ENCODE results near the gene EVC2. TPM values are rescaled to one million over a fixed set of nuclear protein-coding genes. Genes with fewer than 3 reads are reported as not detected.

EVC2 gene
- total RNA-seq, 1 donor = 0.73 TPM

- no peaks in the 10 kb centered on the region for H3K27me3 ChIP-seq (ENCODE audit: insufficient read depth, low read length)
- H3K4me3 ChIP-seq (ENCODE audit: low read length) = no peak overlapping the region
- no peaks in the 10 kb centered on the region for H3K9me3 ChIP-seq (ENCODE audit: low read depth, low read length)
- no peaks in the 10 kb centered on the region for H3K4me1 ChIP-seq (ENCODE audit: insufficient read depth, low read length)
Observed at GRCh38 chr4:5686338-5686737, 22.0 kb downstream of the EVC2 start.

DNA sequence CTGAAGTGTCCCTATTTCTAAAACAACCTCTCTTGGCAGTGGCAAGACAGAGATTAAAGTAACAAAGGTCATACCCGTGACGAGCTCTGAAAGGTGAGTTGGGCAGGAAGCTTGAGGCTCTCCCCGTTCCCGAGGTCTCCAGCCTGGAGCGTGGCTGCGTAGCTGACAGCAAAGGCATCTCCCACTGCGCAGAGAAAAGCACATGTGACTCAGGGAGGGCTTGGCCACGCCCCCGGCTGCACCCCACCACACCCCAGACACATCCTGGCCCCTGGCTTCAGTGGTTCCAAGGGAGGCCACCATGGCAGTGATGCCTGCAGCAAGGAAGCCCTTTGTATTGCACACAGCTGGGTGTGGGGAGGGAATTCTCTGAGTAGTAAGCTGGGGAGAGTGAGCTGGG lies 23.1 kb downstream of the EVC2 start:
- H3K4me1 ChIP-seq (ENCODE audit: insufficient read depth, low read length) = no peaks in the 10 kb centered on the region
- H3K27me3 ChIP-seq (ENCODE audit: insufficient read depth, low read length) = no peaks in the 10 kb centered on the region
- no peaks in the 10 kb centered on the region for H3K9me3 ChIP-seq (ENCODE audit: low read depth, low read length)
- H3K4me3 ChIP-seq (ENCODE audit: low read length) = no peak overlapping the region

DNA sequence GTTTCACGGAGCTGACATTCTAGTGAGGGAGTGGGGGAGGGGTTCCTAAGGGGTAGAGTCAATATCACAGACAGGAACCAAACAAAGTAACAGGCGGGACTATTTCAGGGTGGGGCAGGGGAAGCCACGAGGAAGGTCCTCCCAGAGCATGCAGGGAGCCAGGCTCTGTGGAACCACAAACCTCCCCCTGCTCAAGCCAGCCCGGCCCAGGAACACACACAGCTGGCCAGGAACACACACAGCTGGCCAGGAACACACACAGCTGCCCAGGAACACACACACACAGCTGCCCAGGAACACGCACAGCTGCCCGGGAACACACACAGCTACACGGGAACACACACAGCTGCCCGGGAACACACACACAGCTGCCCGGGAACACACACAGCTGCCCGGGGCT lies 24.8 kb downstream of the EVC2 start:
- Histone ChIP-seq H3K4me1 (ENCODE audit: insufficient read depth, low read length) (no peaks in the 10 kb centered on the region), H3K4me3 (ENCODE audit: low read length) (no peak overlapping the region), H3K9me3 (ENCODE audit: low read depth, low read length) (no peaks in the 10 kb centered on the region), H3K27me3 (ENCODE audit: insufficient read depth, low read length) (no peaks in the 10 kb centered on the region)

- H3K9me3 ChIP-seq (ENCODE audit: low read depth, low read length) = no peaks in the 10 kb centered on the region
- H3K4me3 ChIP-seq (ENCODE audit: low read length) = no peak overlapping the region
- no peaks in the 10 kb centered on the region for H3K27me3 ChIP-seq (ENCODE audit: insufficient read depth, low read length)
Observed at GRCh38 chr4:5678977-5679376, 29.4 kb downstream of the EVC2 start.

GRCh38 chr4:5676763-5677162 lies 31.6 kb downstream of the EVC2 start:
- Histone ChIP-seq H3K9me3 (ENCODE audit: low read depth, low read length) (no peaks in the 10 kb centered on the region), H3K27me3 (ENCODE audit: insufficient read depth, low read length) (no peaks in the 10 kb centered on the region), H3K4me1 (ENCODE audit: insufficient read depth, low read length) (no peaks in the 10 kb centered on the region), H3K4me3 (ENCODE audit: low read length) (no peak overlapping the region)

More at GRCh38 chr4:5678977-5679376, 29.4 kb downstream of the EVC2 start:
- no peaks in the 10 kb centered on the region for H3K4me1 ChIP-seq (ENCODE audit: insufficient read depth, low read length)

- Histone ChIP-seq H3K9me3 (ENCODE audit: low read depth, low read length) (peaks cover 6% of the 10 kb centered on the region), H3K27me3 (ENCODE audit: insufficient read depth, low read length) (no peaks in the 10 kb centered on the region), H3K4me1 (ENCODE audit: insufficient read depth, low read length) (no peaks in the 10 kb centered on the region), H3K4me3 (ENCODE audit: low read length) (no peak overlapping the region)
Observed at GRCh38 chr4:5666741-5667140, 41.6 kb downstream of the EVC2 start.

- no peak overlapping the region for H3K4me3 ChIP-seq (ENCODE audit: low read length)
- no peaks in the 10 kb centered on the region for H3K27me3 ChIP-seq (ENCODE audit: insufficient read depth, low read length)
- no peaks in the 10 kb centered on the region for H3K4me1 ChIP-seq (ENCODE audit: insufficient read depth, low read length)
- H3K9me3 ChIP-seq (ENCODE audit: low read depth, low read length) = peaks cover 13% of the 10 kb centered on the region
Observed at GRCh38 chr4:5664778-5665177, 43.6 kb downstream of the EVC2 start.

- Histone ChIP-seq H3K27me3 (ENCODE audit: insufficient read depth, low read length) (no peaks in the 10 kb centered on the region), H3K9me3 (ENCODE audit: low read depth, low read length) (peaks cover 13% of the 10 kb centered on the region), H3K4me1 (ENCODE audit: insufficient read depth, low read length) (no peaks in the 10 kb centered on the region), H3K4me3 (ENCODE audit: low read length) (no peak overlapping the region)
Observed at GRCh38 chr4:5662555-5662954, 45.8 kb downstream of the EVC2 start.

GRCh38 chr4:5661237-5661636 lies 47.1 kb downstream of the EVC2 start:
- Histone ChIP-seq H3K27me3 (ENCODE audit: insufficient read depth, low read length) (no peaks in the 10 kb centered on the region), H3K9me3 (ENCODE audit: low read depth, low read length) (peaks cover 8% of the 10 kb centered on the region), H3K4me3 (ENCODE audit: low read length) (no peak overlapping the region), H3K4me1 (ENCODE audit: insufficient read depth, low read length) (no peaks in the 10 kb centered on the region)

DNA sequence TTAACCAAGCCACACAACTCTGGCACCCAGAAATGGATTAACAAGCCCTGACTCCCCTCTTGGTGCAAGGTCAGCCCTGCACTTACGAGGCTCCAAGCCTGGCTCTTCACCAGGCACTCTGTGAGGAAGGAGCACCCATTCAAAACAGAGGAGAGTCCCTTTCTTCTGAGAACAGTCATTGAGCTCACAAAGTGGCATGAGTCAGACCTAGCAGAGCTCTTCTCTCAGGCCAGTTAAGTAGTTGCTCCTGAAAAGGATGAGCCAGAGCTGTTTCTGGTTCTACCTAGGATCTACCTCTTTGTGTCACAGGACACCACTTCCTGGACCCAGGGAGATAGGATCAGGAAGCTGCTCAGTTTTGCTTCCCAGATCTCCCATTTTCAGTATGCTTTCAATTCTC lies 48.2 kb downstream of the EVC2 start:
- Histone ChIP-seq H3K4me1 (ENCODE audit: insufficient read depth, low read length) (no peaks in the 10 kb centered on the region), H3K4me3 (ENCODE audit: low read length) (no peak overlapping the region), H3K27me3 (ENCODE audit: insufficient read depth, low read length) (no peaks in the 10 kb centered on the region), H3K9me3 (ENCODE audit: low read depth, low read length) (peaks cover 7% of the 10 kb centered on the region)

- H3K4me1 ChIP-seq (ENCODE audit: insufficient read depth, low read length) = no peaks in the 10 kb centered on the region
- peaks cover 7% of the 10 kb centered on the region for H3K9me3 ChIP-seq (ENCODE audit: low read depth, low read length)
- H3K27me3 ChIP-seq (ENCODE audit: insufficient read depth, low read length) = no peaks in the 10 kb centered on the region
- no peak overlapping the region for H3K4me3 ChIP-seq (ENCODE audit: low read length)
Observed at GRCh38 chr4:5658974-5659373, 49.4 kb downstream of the EVC2 start.

- Histone ChIP-seq H3K4me3 (ENCODE audit: low read length) (no peak overlapping the region), H3K9me3 (ENCODE audit: low read depth, low read length) (peaks cover 6% of the 10 kb centered on the region), H3K27me3 (ENCODE audit: insufficient read depth, low read length) (no peaks in the 10 kb centered on the region), H3K4me1 (ENCODE audit: insufficient read depth, low read length) (no peaks in the 10 kb centered on the region)
Observed at GRCh38 chr4:5656415-5656814, 51.9 kb downstream of the EVC2 start.

GRCh38 chr4:5654791-5655190 lies 53.6 kb downstream of the EVC2 start:
- H3K4me1 ChIP-seq (ENCODE audit: insufficient read depth, low read length) = no peaks in the 10 kb centered on the region
- H3K4me3 ChIP-seq (ENCODE audit: low read length) = no peak overlapping the region
- H3K9me3 ChIP-seq (ENCODE audit: low read depth, low read length) = no peaks in the 10 kb centered on the region
- no peaks in the 10 kb centered on the region for H3K27me3 ChIP-seq (ENCODE audit: insufficient read depth, low read length)

DNA sequence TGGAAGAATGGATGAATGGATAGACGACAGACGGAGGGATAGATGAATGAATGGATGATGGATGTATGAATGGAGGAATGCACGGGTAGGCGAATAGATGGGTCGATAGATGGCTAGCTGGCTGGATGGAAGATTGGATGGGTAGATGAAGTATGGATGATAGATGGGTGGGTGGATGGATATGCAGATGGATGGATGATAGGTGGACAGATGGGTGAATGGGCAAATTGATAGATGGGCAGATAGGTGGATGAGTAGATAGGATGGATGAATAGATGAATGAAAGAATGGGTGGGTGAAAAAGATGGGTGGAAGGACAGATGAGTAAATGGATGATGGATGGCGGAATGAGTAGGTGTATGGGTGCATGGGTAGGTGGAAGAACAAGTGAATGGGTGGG lies 57.3 kb downstream of the EVC2 start:
- H3K4me1 ChIP-seq (ENCODE audit: insufficient read depth, low read length) = no peaks in the 10 kb centered on the region
- no peaks in the 10 kb centered on the region for H3K9me3 ChIP-seq (ENCODE audit: low read depth, low read length)
- H3K4me3 ChIP-seq (ENCODE audit: low read length) = no peak overlapping the region
- H3K27me3 ChIP-seq (ENCODE audit: insufficient read depth, low read length) = no peaks in the 10 kb centered on the region

DNA sequence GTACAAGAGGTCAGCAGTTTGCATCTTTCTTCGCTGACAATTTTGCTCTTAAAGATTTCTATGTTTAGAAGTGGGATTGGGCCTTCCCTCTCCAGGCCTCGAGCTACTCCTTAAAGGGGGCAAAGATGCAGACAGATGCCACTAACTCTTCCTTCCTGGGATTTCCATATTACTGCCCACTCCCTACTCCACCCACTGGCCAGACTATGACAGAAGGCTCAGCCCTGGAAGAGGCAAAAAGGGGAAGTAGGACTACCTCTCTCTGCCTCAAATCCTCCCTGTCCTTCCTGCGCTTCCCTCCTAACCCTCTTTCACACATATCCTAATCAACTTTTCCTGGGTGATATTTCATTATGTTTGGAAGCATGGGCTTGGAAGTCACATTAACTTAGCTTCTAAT lies 58.3 kb downstream of the EVC2 start:
- Histone ChIP-seq H3K4me3 (ENCODE audit: low read length) (no peak overlapping the region), H3K27me3 (ENCODE audit: insufficient read depth, low read length) (no peaks in the 10 kb centered on the region)

DNA sequence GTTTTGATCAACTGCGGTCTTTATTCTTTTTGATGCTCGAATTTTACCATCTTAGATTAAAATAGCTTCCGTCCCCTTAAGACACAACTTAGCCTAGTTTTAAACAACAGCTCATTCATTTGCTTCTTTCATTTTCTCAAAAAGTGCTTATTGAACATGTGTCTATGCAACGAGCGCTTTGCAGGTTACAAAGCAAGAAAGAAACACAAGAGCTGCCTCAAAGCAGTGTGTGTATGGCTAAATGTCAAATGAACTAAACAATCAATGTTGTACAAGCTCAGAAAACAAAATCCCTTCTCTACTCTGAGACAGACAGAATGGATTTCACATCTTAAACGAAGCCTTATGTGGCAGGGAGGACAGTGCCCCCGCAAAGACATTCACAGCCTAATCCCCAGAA lies 61.0 kb downstream of the EVC2 start:
- H3K9me3 ChIP-seq (ENCODE audit: low read depth, low read length) = no peaks in the 10 kb centered on the region
- no peaks in the 10 kb centered on the region for H3K27me3 ChIP-seq (ENCODE audit: insufficient read depth, low read length)
- no peaks in the 10 kb centered on the region for H3K4me1 ChIP-seq (ENCODE audit: insufficient read depth, low read length)
- H3K4me3 ChIP-seq (ENCODE audit: low read length) = no peak overlapping the region

More for the DNA sequence above, 58.3 kb downstream of the EVC2 start:
- Histone ChIP-seq H3K4me1 (ENCODE audit: insufficient read depth, low read length) (no peaks in the 10 kb centered on the region), H3K9me3 (ENCODE audit: low read depth, low read length) (no peaks in the 10 kb centered on the region)

DNA sequence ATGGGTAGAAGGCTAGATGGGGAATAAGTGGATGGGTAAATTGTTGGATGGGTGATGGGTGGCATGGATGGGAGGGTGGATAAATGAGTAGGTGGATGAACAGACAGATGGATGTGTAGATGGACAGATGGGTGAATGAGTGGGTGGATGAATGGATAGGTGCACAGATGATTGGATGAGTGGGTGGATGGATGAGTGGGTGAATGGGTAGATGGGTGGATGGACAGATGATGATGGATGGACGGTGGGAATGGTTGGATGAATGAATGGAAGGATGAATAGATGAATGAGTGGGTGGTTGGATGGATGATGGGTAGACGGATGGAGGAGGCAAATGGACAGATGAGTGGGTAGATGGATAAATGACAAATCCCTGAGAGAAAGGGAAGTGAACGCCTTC lies 68.3 kb downstream of the EVC2 start:
- Histone ChIP-seq H3K27me3 (ENCODE audit: insufficient read depth, low read length) (no peaks in the 10 kb centered on the region), H3K4me3 (ENCODE audit: low read length) (no peak overlapping the region), H3K9me3 (ENCODE audit: low read depth, low read length) (no peaks in the 10 kb centered on the region), H3K4me1 (ENCODE audit: insufficient read depth, low read length) (no peaks in the 10 kb centered on the region)
